SK-N-MC (cell line): Measurements from ENCODE around the gene SLFN12L.
A peak's percentile ranks its signal among the peaks of the same experiment; 100 is the strongest.

Source experiments
- DNase-seq: peaks from one replicate; pipeline ENCODE4 v3.0.0-alpha.2; 2011; ENCODE audit warnings: low read depth, low spot score
- H3K27ac ChIP-seq: fragments of 200-600 bp; sonication (generic); 2 replicates; pipeline ENCODE4 v1.5.1; 2016; ENCODE audit warnings: mixed run types
- H3K36me3 ChIP-seq: fragments of 200-600 bp; sonication (generic); 2 replicates; pipeline ENCODE4 v1.6.1; 2017; ENCODE audit warnings: antibody characterized with exemption, low read length, mixed read lengths; ENCODE audit not compliant: insufficient read depth
- H3K4me3 ChIP-seq: fragments of 200-600 bp; sonication (generic); 2 replicates; pipeline ENCODE4 v1.5.1; 2016
- H3K9ac ChIP-seq: fragments of 200-600 bp; sonication (generic); 2 replicates; pipeline ENCODE4 v1.8.0; 2017; ENCODE audit warnings: mixed run types, mixed read lengths; ENCODE audit not compliant: insufficient read length
- H3K9me3 ChIP-seq: fragments of 200-600 bp; sonication (generic); 2 replicates; pipeline ENCODE4 v1.6.1; 2017; ENCODE audit warnings: low read depth, mild to moderate bottlenecking, antibody characterized with exemption, low read length, moderate library complexity, mixed read lengths
- EZH2 ChIP-seq: fragments of 200-600 bp; sonication (generic); IDR thresholded peaks from one replicate; pipeline ENCODE4 v1.6.1; 2017; ENCODE audit warnings: antibody characterized with exemption
- FOXP2 ChIP-seq: optimal IDR thresholded peaks from 2 replicates; pipeline ENCODE3; 2011; ENCODE audit warnings: mild to moderate bottlenecking, moderate library complexity; ENCODE audit not compliant: insufficient read depth; ENCODE audit errors: extremely low read length, control extremely low read depth
- POLR2AphosphoS5 ChIP-seq: IDR thresholded peaks from 2 replicates; pipeline ENCODE4 v1.6.1; 2012; ENCODE audit warnings: mild to moderate bottlenecking, low read depth, low read length, borderline replicate concordance

The SLFN12L gene

GRCh38 chr17:35496451-35497290 is 40.8 kb downstream of the SLFN12L start:
- Histone ChIP-seq H3K36me3 (no peaks in the 10 kb centered on the region), H3K27ac (no peak overlapping the region), H3K4me3 (no peak overlapping the region), H3K9ac (no peak overlapping the region), H3K9me3 (no peaks in the 10 kb centered on the region)
- no peak for TF ChIP-seq EZH2
- no peak for TF ChIP-seq POLR2AphosphoS5
- no peak for TF ChIP-seq FOXP2
- DNase-seq, result no peak

- Histone ChIP-seq H3K9ac (no peak overlapping the region), H3K36me3 (no peaks in the 10 kb centered on the region), H3K4me3 (no peak overlapping the region), H3K9me3 (no peaks in the 10 kb centered on the region), H3K27ac (no peak overlapping the region)
- no peak for DNase-seq
- TF ChIP-seq EZH2 (no peak), POLR2AphosphoS5 (no peak), FOXP2 (no peak)
Measured at GRCh38 chr17:35493040-35493439, 44.4 kb downstream of the SLFN12L start.

GRCh38 chr17:35491417-35491816 is 46.1 kb downstream of the SLFN12L start:
- Histone ChIP-seq H3K36me3 (no peaks in the 10 kb centered on the region), H3K9me3 (no peaks in the 10 kb centered on the region), H3K9ac (no peak overlapping the region), H3K27ac (peak overlapping the region; percentile 61), H3K4me3 (peak overlapping the region; percentile 49)
- DNase-seq, result no peak
- TF ChIP-seq POLR2AphosphoS5, result no peak
- TF ChIP-seq EZH2, result no peak
- TF ChIP-seq FOXP2, result no peak

GRCh38 chr17:35489944-35490343 is 47.5 kb downstream of the SLFN12L start:
- no peak overlapping the region for H3K27ac ChIP-seq
- H3K9ac ChIP-seq, result no peak overlapping the region
- TF ChIP-seq EZH2 (no peak), FOXP2 (no peak), POLR2AphosphoS5 (no peak)
- no peaks in the 10 kb centered on the region for H3K9me3 ChIP-seq
- DNase-seq, result no peak
- no peaks in the 10 kb centered on the region for H3K36me3 ChIP-seq
- H3K4me3 ChIP-seq, result no peak overlapping the region

GRCh38 chr17:35488991-35489390 is 48.5 kb downstream of the SLFN12L start:
- no peak for DNase-seq
- H3K36me3 ChIP-seq, result no peaks in the 10 kb centered on the region
- H3K9me3 ChIP-seq, result no peaks in the 10 kb centered on the region
- H3K4me3 ChIP-seq, result no peak overlapping the region
- no peak for TF ChIP-seq POLR2AphosphoS5
- no peak for TF ChIP-seq EZH2
- no peak for TF ChIP-seq FOXP2
- no peak overlapping the region for H3K9ac ChIP-seq
- no peak overlapping the region for H3K27ac ChIP-seq

GRCh38 chr17:35486920-35487732 is 50.4 kb downstream of the SLFN12L start:
- no peaks in the 10 kb centered on the region for H3K9me3 ChIP-seq
- peak overlapping the region; percentile 48 for H3K9ac ChIP-seq
- DNase-seq, result peak; percentile 37
- no peaks in the 10 kb centered on the region for H3K36me3 ChIP-seq
- H3K4me3 ChIP-seq, result peak overlapping the region; percentile 67
- no peak overlapping the region for H3K27ac ChIP-seq
- TF ChIP-seq POLR2AphosphoS5 (no peak), FOXP2 (no peak), EZH2 (no peak)

GRCh38 chr17:35479271-35479670 is 58.2 kb downstream of the SLFN12L start:
- H3K27ac ChIP-seq, result peak overlapping the region; percentile 99; the same call in 1 of the 2 replicates
- no peak for TF ChIP-seq EZH2
- TF ChIP-seq FOXP2, result no peak
- no peak for TF ChIP-seq POLR2AphosphoS5
- no peak overlapping the region for H3K9ac ChIP-seq
- no peaks in the 10 kb centered on the region for H3K36me3 ChIP-seq
- H3K4me3 ChIP-seq, result no peak overlapping the region
- no peak for DNase-seq
- H3K9me3 ChIP-seq, result no peaks in the 10 kb centered on the region

- TF ChIP-seq FOXP2, result no peak
- TF ChIP-seq EZH2, result no peak
- TF ChIP-seq POLR2AphosphoS5, result peak; percentile 36; the same call in 1 of the 2 replicates
- no peaks in the 10 kb centered on the region for H3K9me3 ChIP-seq
- H3K36me3 ChIP-seq, result no peaks in the 10 kb centered on the region
- H3K9ac ChIP-seq, result peak overlapping the region; percentile 73
- H3K4me3 ChIP-seq, result peak overlapping the region; percentile 65
- H3K27ac ChIP-seq, result peak overlapping the region; percentile 99
- DNase-seq, result peak; percentile 99
Measured at GRCh38 chr17:35477248-35477647, 60.2 kb downstream of the SLFN12L start.
